Measurements from ENCODE around the gene COL20A1. TPM values are rescaled to one million over a fixed set of nuclear protein-coding genes. Genes with fewer than 3 reads are reported as not detected.
A peak's percentile ranks its signal among the peaks of the same experiment; 100 is the strongest.

Gene COL20A1
- total RNA-seq, 2 experiments from 2014 or later, result 0.05 TPM; not detected in 1

GRCh38 chr20:63290136-63290676 is 2.8 kb upstream of the COL20A1 start:
- Mint-ChIP-seq H3K27me3 (ENCODE audit: low read depth) (peaks cover 3% of the 10 kb centered on the region), H3K9me3 (no peaks in the 10 kb centered on the region), H3K27ac (no peak overlapping the region), H3K4me3 (no peak overlapping the region), H3K36me3 (ENCODE audit: low read depth) (peaks cover 1% of the 10 kb centered on the region), H3K4me1 (ENCODE audit: low read depth) (peaks cover 1% of the 10 kb centered on the region)
- no peak for DNase-seq
- CTCF ChIA-PET, result interaction anchor here (3.6 kb wide), 1 partner anchor 66 kb away, joined by 21 read pairs; no protein-coding TSS in a partner anchor
- intact Hi-C loops (cut with micrococcal nuclease), result no loop called here

DNA sequence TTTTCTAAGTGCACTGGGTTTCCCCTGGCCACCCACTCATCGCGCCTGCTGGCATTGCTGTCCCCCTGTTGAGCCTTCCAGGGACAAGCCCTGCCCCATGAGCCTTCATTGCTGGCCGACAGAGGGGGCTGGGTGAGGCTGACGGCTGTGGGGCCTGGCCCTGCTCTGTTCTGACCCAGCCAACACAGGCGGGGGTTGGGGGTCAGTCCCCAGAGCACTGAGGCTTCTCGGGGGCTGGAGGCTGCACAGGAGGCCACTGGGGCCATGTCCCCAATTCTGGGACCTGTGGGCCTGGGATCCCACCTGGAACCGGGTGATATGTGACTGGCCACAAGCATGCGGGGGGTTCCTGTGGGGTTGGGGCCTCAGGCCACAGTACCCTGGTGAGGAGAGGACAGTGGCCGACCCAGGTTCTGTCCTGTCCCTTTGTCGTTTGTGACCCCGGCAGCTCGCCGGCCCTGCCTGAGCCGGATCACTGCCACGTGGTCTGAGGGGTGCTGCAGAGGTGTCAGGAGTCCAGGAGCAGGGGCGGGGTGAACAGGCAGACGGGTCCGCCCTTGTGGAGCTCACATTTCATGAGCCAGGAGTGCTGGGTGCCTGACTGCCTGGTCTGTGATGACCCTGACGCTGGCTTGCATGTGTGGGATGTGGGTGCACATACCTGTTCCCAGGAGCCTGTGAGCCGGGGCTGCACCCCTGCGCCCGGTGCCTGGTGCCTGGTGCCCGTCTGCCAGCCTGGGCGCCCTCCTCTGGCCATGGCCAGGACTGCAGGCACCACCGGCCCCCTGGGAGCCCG is 2.1 kb upstream of the COL20A1 start:
- peak; percentile 69 for DNase-seq
- peaks cover 1% of the 10 kb centered on the region for H3K4me1 Mint-ChIP-seq (ENCODE audit: low read depth)
- peaks cover 1% of the 10 kb centered on the region for H3K36me3 Mint-ChIP-seq (ENCODE audit: low read depth)
- H3K27me3 Mint-ChIP-seq (ENCODE audit: low read depth), result peaks cover 4% of the 10 kb centered on the region
- H3K4me3 Mint-ChIP-seq, result no peak overlapping the region
- no peak overlapping the region for H3K27ac Mint-ChIP-seq
- no peaks in the 10 kb centered on the region for H3K9me3 Mint-ChIP-seq
- intact Hi-C loops (cut with micrococcal nuclease), result loop anchor here (1.0 kb wide), 1 partner anchor 68 kb away; no protein-coding TSS in a partner anchor
- CTCF ChIA-PET, result interaction anchor here (1.0 to 3.6 kb wide), 2 partner anchors 18 to 67 kb away, joined by 3 to 21 read pairs; partner anchors contain the start of gene ARFGAP1

DNA sequence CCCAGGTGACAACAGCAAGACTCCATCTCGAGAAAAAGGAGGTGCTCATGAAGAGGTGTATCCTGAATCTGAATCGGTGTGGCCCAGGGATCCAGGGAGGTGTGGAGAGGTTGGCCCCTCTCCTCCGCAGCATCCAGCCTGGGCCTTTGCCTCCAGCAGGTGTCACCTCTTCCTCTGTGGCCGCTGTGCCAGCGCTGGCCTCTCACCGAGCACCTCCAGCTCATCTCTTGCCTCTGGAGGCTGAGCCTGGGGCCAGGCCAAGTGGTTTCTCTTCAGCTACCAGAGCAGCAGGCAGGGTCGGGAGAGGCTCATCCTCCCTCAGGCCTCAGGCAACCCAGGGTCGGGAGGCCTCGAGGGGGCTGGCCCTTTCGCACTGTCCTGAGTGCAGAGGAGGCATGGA is 1.2 kb upstream of the COL20A1 start:
- Mint-ChIP-seq H3K9me3 (no peaks in the 10 kb centered on the region), H3K4me3 (no peak overlapping the region), H3K4me1 (ENCODE audit: low read depth) (peaks cover 1% of the 10 kb centered on the region), H3K36me3 (ENCODE audit: low read depth) (peaks cover 1% of the 10 kb centered on the region), H3K27ac (no peak overlapping the region), H3K27me3 (ENCODE audit: low read depth) (peaks cover 4% of the 10 kb centered on the region)
- CTCF ChIA-PET, result interaction anchor here (3.6 kb wide), 1 partner anchor 68 kb away, joined by 21 read pairs; no protein-coding TSS in a partner anchor
- DNase-seq, result no peak
- intact Hi-C loops (cut with micrococcal nuclease), result loop anchor here (1.0 kb wide), 1 partner anchor 69 kb away; no protein-coding TSS in a partner anchor

GRCh38 chr20:63292292-63292701 is 689 bp upstream of the COL20A1 start:
- no peak overlapping the region for H3K27ac Mint-ChIP-seq
- CTCF ChIA-PET, result interaction anchor here (3.6 kb wide), 1 partner anchor 69 kb away, joined by 21 read pairs; no protein-coding TSS in a partner anchor
- H3K4me1 Mint-ChIP-seq (ENCODE audit: low read depth), result peaks cover 1% of the 10 kb centered on the region

DNA sequence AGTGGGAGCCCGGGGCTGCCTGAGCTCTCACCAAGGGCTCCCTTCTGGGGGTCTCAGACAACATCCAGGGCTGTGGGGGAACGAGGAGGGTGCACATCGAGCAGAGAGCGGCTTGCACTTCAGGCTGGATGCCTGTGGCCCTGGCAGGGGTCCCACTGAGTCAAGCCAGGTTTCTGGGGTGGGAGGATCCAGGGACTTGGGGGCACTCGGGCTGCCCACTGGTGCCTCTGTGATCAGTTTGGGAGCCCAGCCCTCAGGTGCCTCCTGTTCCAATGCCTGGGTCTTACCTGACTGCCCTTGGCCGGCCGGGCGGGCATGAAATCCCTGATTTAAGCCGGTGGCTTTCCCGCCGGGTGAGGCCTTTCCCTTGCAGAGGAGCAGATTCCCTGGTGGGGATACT is 470 bp downstream of the COL20A1 start:
- H3K4me3 Mint-ChIP-seq, result no peak overlapping the region
- H3K27me3 Mint-ChIP-seq (ENCODE audit: low read depth), result peaks cover 4% of the 10 kb centered on the region
- peaks cover 1% of the 10 kb centered on the region for H3K36me3 Mint-ChIP-seq (ENCODE audit: low read depth)
- H3K4me1 Mint-ChIP-seq (ENCODE audit: low read depth), result peaks cover 1% of the 10 kb centered on the region
- CTCF ChIA-PET, result no interaction called here
- no peak overlapping the region for H3K27ac Mint-ChIP-seq
- no peaks in the 10 kb centered on the region for H3K9me3 Mint-ChIP-seq
- intact Hi-C loops (cut with micrococcal nuclease), result no loop called here
- no peak for DNase-seq

More at GRCh38 chr20:63292292-63292701, 689 bp upstream of the COL20A1 start:
- no peaks in the 10 kb centered on the region for H3K9me3 Mint-ChIP-seq
- intact Hi-C loops (cut with micrococcal nuclease), result no loop called here
- peaks cover 4% of the 10 kb centered on the region for H3K27me3 Mint-ChIP-seq (ENCODE audit: low read depth)
- no peak overlapping the region for H3K4me3 Mint-ChIP-seq
- H3K36me3 Mint-ChIP-seq (ENCODE audit: low read depth), result peaks cover 1% of the 10 kb centered on the region
- DNase-seq, result no peak

GRCh38 chr20:63293871-63294535 is 1.0 kb downstream of the COL20A1 start:
- Mint-ChIP-seq H3K4me3 (no peak overlapping the region), H3K27ac (no peak overlapping the region), H3K9me3 (no peaks in the 10 kb centered on the region), H3K27me3 (ENCODE audit: low read depth) (peaks cover 7% of the 10 kb centered on the region), H3K36me3 (ENCODE audit: low read depth) (no peaks in the 10 kb centered on the region), H3K4me1 (ENCODE audit: low read depth) (peaks cover 1% of the 10 kb centered on the region)
- CTCF ChIA-PET, result interaction anchor here (1.2 kb wide), 1 partner anchor 17 kb away, joined by 3 read pairs; no protein-coding TSS in a partner anchor
- DNase-seq, result no peak
- intact Hi-C loops (cut with micrococcal nuclease), result no loop called here

- H3K4me1 Mint-ChIP-seq (ENCODE audit: low read depth), result peaks cover 1% of the 10 kb centered on the region
These were observed 1.5 kb downstream of the COL20A1 start for GRCh38 chr20:63294536-63294900.

GRCh38 chr20:63295018-63295417 is 2.0 kb downstream of the COL20A1 start:
- peaks cover 1% of the 10 kb centered on the region for H3K4me1 Mint-ChIP-seq (ENCODE audit: low read depth)
- no peak overlapping the region for H3K4me3 Mint-ChIP-seq
- H3K27ac Mint-ChIP-seq, result no peak overlapping the region
- intact Hi-C loops (cut with micrococcal nuclease), result no loop called here
- peaks cover 8% of the 10 kb centered on the region for H3K27me3 Mint-ChIP-seq (ENCODE audit: low read depth)
- no peaks in the 10 kb centered on the region for H3K9me3 Mint-ChIP-seq
- no peak for DNase-seq
- H3K36me3 Mint-ChIP-seq (ENCODE audit: low read depth), result no peaks in the 10 kb centered on the region
- CTCF ChIA-PET, result interaction anchor here (1.0 to 1.2 kb wide), 2 partner anchors 16 to 71 kb away, joined by 3 read pairs; no protein-coding TSS in a partner anchor

More at GRCh38 chr20:63294536-63294900, 1.5 kb downstream of the COL20A1 start:
- no peaks in the 10 kb centered on the region for H3K9me3 Mint-ChIP-seq
- H3K27ac Mint-ChIP-seq, result no peak overlapping the region
- H3K27me3 Mint-ChIP-seq (ENCODE audit: low read depth), result peaks cover 8% of the 10 kb centered on the region
- H3K36me3 Mint-ChIP-seq (ENCODE audit: low read depth), result no peaks in the 10 kb centered on the region
- intact Hi-C loops (cut with micrococcal nuclease), result no loop called here
- CTCF ChIA-PET, result interaction anchor here (1.0 to 1.2 kb wide), 2 partner anchors 16 to 71 kb away, joined by 3 read pairs; no protein-coding TSS in a partner anchor
- no peak overlapping the region for H3K4me3 Mint-ChIP-seq
- DNase-seq, result no peak

DNA sequence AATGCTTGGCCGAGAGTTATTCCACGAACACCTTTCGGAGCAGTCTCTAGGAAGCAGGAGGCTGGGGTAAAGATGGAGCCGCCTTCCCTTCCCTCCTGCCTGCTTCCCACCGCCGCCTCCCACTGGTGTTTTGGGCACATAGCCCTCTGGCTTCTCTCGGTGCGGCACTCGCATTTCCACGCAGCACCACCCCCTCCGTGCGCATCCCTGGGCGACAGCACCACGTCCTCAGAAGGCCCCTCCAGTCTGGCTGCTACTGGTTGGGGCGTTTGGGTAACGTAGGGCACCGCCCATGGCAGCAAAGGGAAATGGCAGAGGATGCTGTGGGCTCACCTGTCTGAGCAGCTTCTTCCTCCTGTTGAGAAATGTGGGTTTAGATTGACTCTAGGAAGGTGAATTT is 2.4 kb downstream of the COL20A1 start:
- Mint-ChIP-seq H3K36me3 (ENCODE audit: low read depth) (no peaks in the 10 kb centered on the region), H3K9me3 (no peaks in the 10 kb centered on the region), H3K4me3 (no peak overlapping the region), H3K27me3 (ENCODE audit: low read depth) (peaks cover 8% of the 10 kb centered on the region), H3K4me1 (ENCODE audit: low read depth) (peaks cover 1% of the 10 kb centered on the region), H3K27ac (no peak overlapping the region)
- CTCF ChIA-PET, result interaction anchor here (1.0 kb wide), 1 partner anchor 72 kb away, joined by 3 read pairs; no protein-coding TSS in a partner anchor
- intact Hi-C loops (cut with micrococcal nuclease), result no loop called here
- no peak for DNase-seq

DNA sequence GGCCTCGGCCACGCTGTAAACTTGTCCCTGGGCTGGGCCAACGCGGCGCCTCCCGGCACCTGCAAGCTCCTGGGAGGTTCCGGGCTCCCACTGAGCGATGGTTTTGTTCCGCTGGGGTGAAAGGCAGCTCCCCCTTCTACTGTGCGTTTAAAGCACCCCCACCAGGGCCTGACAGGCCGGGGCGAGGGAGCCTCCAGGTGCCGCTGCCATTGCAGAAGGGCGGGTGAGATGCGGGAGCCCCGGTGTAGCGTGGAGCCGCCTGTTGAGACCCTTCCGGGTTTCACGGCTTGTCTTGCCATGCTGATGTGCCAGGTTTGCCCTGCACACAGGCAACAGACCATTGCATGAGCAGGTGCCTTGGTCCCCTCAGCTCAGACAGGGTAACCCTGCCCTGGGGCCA is 2.9 kb downstream of the COL20A1 start:
- no peak overlapping the region for H3K27ac Mint-ChIP-seq
- H3K36me3 Mint-ChIP-seq (ENCODE audit: low read depth), result no peaks in the 10 kb centered on the region
- H3K4me3 Mint-ChIP-seq, result no peak overlapping the region
- no peak for DNase-seq
- peaks cover 11% of the 10 kb centered on the region for H3K27me3 Mint-ChIP-seq (ENCODE audit: low read depth)
- CTCF ChIA-PET, result no interaction called here
- intact Hi-C loops (cut with micrococcal nuclease), result no loop called here
- H3K4me1 Mint-ChIP-seq (ENCODE audit: low read depth), result peaks cover 1% of the 10 kb centered on the region
- H3K9me3 Mint-ChIP-seq, result no peaks in the 10 kb centered on the region

GRCh38 chr20:63296531-63297299 is 3.7 kb downstream of the COL20A1 start:
- Mint-ChIP-seq H3K4me1 (ENCODE audit: low read depth) (peaks cover 1% of the 10 kb centered on the region), H3K9me3 (peaks cover 3% of the 10 kb centered on the region), H3K27ac (no peak overlapping the region), H3K27me3 (ENCODE audit: low read depth) (peaks cover 15% of the 10 kb centered on the region), H3K36me3 (ENCODE audit: low read depth) (no peaks in the 10 kb centered on the region), H3K4me3 (no peak overlapping the region)
- DNase-seq, result no peak
- CTCF ChIA-PET, result no interaction called here
- intact Hi-C loops (cut with micrococcal nuclease), result no loop called here

DNA sequence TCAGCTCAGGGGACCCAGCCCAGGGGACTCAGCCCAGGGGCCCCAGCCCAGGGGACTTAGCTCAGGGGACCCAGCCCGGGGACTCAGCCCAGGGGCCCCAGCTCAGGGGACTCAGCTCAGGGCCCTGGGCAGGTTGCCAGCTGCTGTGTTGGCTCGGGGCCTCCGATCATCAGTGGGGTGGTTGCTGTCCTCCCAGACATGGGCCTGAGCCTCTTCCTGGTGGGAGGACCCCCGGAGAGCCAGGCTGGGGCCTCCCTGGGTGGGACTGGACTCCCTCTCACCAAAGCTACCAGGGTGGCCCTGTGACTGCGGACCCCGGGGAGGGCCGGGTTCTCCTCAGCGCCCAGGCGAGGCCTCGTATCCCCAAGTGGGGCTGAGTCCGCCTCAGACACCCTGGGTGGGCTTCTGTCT is 4.4 kb downstream of the COL20A1 start:
- Mint-ChIP-seq H3K4me3 (no peak overlapping the region), H3K4me1 (ENCODE audit: low read depth) (peaks cover 1% of the 10 kb centered on the region), H3K27me3 (ENCODE audit: low read depth) (peaks cover 15% of the 10 kb centered on the region), H3K27ac (no peak overlapping the region), H3K9me3 (peaks cover 6% of the 10 kb centered on the region), H3K36me3 (ENCODE audit: low read depth) (no peaks in the 10 kb centered on the region)
- DNase-seq, result no peak
- intact Hi-C loops (cut with micrococcal nuclease), result no loop called here
- CTCF ChIA-PET, result no interaction called here
